Measurements from ENCODE around the gene PTX3.

Gene PTX3

DNA sequence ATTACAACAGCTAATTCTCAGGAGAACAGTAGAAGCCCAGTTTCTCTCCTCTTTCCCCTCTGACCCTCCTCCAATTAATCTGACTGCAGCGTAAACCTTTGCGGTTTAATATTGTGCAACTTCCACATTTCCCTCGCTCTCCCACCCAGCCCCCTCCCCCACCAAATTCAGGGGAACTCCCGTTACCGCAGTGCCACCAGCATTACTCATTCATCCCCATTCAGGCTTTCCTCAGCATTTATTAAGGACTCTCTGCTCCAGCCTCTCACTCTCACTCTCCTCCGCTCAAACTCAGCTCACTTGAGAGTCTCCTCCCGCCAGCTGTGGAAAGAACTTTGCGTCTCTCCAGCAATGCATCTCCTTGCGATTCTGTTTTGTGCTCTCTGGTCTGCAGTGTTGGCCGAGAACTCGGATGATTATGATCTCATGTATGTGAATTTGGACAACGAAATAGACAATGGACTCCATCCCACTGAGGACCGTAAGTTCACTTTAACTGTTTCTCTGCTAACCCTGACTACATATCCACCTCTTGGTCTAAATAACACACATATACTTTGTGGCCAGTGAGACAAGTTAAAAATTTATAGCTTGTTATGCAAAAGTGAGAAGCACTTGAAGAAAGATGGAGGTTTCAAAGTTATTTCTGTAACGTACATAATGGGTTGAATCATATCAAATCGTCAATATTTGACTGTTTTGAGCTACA is at the start of gene PTX3:
Gene PTX3, plus strand, starts transcription at position 268 of the 709 bp plus-strand sequence. Its CDS starts 84 bp downstream, at position 352.
- TF ChIP-seq CREB1 (IDR thresholded peaks at IDR 0.05; ENCODE audit: low read depth) (no peak), NFIC (IDR thresholded peaks at IDR 0.05) (no peak), CEBPB (IDR thresholded peaks at IDR 0.05) (no peak), TEAD4 (IDR thresholded peaks at IDR 0.05) (no peak), FOXM1 (IDR thresholded peaks at IDR 0.05; ENCODE audit: borderline replicate concordance, low read depth) (no peak), EGR1 (IDR thresholded peaks at IDR 0.05) (no peak), ZBTB7A (IDR thresholded peaks at IDR 0.05; ENCODE audit: low read depth) (no peak), TCF12 (IDR thresholded peaks at IDR 0.05; ENCODE audit: low read depth) (no peak), EP300 (IDR thresholded peaks at IDR 0.05; ENCODE audit: borderline replicate concordance) (no peak), TAF1 (IDR thresholded peaks at IDR 0.05; ENCODE audit: low read depth) (no peak), YY1 (IDR thresholded peaks at IDR 0.05; ENCODE audit: low read depth) (no peak), RAD21 (IDR thresholded peaks at IDR 0.05; ENCODE audit: low read depth) (no peak)
- TF ChIP-seq, protein P1, sequence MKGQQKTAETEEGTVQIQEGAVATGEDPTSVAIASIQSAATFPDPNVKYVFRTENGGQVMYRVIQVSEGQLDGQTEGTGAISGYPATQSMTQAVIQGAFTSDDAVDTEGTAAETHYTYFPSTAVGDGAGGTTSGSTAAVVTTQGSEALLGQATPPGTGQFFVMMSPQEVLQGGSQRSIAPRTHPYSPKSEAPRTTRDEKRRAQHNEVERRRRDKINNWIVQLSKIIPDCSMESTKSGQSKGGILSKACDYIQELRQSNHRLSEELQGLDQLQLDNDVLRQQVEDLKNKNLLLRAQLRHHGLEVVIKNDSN (IDR thresholded peaks at IDR 0.05) = no peak
- TF ChIP-seq, protein P2, sequence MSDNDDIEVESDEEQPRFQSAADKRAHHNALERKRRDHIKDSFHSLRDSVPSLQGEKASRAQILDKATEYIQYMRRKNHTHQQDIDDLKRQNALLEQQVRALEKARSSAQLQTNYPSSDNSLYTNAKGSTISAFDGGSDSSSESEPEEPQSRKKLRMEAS (IDR thresholded peaks at IDR 0.05) = no peak
- TF ChIP-seq, protein P3, sequence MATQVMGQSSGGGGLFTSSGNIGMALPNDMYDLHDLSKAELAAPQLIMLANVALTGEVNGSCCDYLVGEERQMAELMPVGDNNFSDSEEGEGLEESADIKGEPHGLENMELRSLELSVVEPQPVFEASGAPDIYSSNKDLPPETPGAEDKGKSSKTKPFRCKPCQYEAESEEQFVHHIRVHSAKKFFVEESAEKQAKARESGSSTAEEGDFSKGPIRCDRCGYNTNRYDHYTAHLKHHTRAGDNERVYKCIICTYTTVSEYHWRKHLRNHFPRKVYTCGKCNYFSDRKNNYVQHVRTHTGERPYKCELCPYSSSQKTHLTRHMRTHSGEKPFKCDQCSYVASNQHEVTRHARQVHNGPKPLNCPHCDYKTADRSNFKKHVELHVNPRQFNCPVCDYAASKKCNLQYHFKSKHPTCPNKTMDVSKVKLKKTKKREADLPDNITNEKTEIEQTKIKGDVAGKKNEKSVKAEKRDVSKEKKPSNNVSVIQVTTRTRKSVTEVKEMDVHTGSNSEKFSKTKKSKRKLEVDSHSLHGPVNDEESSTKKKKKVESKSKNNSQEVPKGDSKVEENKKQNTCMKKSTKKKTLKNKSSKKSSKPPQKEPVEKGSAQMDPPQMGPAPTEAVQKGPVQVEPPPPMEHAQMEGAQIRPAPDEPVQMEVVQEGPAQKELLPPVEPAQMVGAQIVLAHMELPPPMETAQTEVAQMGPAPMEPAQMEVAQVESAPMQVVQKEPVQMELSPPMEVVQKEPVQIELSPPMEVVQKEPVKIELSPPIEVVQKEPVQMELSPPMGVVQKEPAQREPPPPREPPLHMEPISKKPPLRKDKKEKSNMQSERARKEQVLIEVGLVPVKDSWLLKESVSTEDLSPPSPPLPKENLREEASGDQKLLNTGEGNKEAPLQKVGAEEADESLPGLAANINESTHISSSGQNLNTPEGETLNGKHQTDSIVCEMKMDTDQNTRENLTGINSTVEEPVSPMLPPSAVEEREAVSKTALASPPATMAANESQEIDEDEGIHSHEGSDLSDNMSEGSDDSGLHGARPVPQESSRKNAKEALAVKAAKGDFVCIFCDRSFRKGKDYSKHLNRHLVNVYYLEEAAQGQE (IDR thresholded peaks at IDR 0.05; ENCODE audit: low read depth) = no peak

DNA sequence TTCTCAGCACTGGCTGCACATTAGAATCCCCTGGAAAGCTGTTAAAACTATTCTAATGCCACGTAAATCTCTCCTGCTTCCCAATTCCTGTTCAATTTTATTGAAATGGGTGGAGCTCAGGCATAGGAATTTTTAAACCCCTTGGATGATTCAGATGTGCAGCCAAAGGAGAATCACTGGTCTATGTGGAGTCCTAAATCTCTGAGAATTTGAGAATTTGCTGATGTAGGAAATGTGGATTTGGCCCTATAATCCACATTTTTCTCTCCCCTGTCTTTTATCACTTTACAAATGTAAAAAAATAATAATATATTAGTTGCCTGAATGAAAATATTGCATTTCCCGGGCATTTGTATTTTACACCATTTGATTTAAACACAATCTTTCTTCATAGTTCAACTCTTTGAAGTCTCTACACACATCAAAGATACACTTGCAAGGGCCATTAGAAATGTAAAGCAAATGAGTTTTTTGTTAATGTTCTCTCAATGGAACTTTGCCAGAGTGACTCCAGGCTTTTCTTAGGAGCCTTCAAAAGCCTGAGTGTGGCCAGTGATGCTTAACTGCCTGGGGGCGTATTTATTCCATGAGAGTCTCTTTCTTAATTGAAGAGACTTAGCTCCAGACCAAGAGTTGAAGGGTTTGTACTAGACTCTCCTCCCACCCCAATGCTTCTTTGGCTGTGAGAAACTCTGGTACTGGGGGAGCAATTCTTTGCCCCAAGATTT is 48.8 kb upstream of the PTX3 start:
- TF ChIP-seq RAD21 (IDR thresholded peaks at IDR 0.05; ENCODE audit: low read depth) = no peak
- no peak for TF ChIP-seq NFIC (IDR thresholded peaks at IDR 0.05)

DNA sequence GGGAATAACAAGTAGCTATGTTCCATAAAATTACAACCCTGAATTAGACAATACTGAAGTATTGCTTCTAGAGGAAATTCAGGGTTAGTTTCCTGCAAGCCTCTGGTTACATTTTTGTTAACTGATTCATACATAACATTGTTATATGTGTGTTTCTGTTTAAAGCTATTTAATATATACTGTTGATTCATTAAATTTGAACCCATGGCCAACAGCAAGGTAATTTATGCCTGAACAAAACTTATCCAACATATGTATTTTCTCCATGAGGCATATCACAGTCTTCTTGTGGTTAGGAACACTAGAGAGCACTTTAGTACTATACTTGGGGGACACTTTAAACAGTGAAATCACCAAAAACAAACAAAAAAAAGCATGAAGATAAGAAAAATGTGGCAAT is 47.7 kb upstream of the PTX3 start:
- no peak for TF ChIP-seq CEBPB (IDR thresholded peaks at IDR 0.05)
- TF ChIP-seq, protein P2 (IDR thresholded peaks at IDR 0.05) = no peak
- TF ChIP-seq CREB1 (IDR thresholded peaks at IDR 0.05; ENCODE audit: low read depth) = no peak
- no peak for TF ChIP-seq TEAD4 (IDR thresholded peaks at IDR 0.05)
- no peak for TF ChIP-seq EP300 (IDR thresholded peaks at IDR 0.05; ENCODE audit: borderline replicate concordance)
- no peak for TF ChIP-seq EGR1 (IDR thresholded peaks at IDR 0.05)
- TF ChIP-seq RAD21 (IDR thresholded peaks at IDR 0.05; ENCODE audit: low read depth) = no peak
- no peak for TF ChIP-seq TCF12 (IDR thresholded peaks at IDR 0.05; ENCODE audit: low read depth)
- TF ChIP-seq FOXM1 (IDR thresholded peaks at IDR 0.05; ENCODE audit: borderline replicate concordance, low read depth) = no peak
- no peak for TF ChIP-seq TAF1 (IDR thresholded peaks at IDR 0.05; ENCODE audit: low read depth)
- no peak for TF ChIP-seq ZBTB7A (IDR thresholded peaks at IDR 0.05; ENCODE audit: low read depth)
- TF ChIP-seq YY1 (IDR thresholded peaks at IDR 0.05; ENCODE audit: low read depth) = no peak
- no peak for TF ChIP-seq NFIC (IDR thresholded peaks at IDR 0.05)
- TF ChIP-seq, protein P1 (IDR thresholded peaks at IDR 0.05) = no peak
- TF ChIP-seq, protein P3 (IDR thresholded peaks at IDR 0.05; ENCODE audit: low read depth) = no peak

DNA sequence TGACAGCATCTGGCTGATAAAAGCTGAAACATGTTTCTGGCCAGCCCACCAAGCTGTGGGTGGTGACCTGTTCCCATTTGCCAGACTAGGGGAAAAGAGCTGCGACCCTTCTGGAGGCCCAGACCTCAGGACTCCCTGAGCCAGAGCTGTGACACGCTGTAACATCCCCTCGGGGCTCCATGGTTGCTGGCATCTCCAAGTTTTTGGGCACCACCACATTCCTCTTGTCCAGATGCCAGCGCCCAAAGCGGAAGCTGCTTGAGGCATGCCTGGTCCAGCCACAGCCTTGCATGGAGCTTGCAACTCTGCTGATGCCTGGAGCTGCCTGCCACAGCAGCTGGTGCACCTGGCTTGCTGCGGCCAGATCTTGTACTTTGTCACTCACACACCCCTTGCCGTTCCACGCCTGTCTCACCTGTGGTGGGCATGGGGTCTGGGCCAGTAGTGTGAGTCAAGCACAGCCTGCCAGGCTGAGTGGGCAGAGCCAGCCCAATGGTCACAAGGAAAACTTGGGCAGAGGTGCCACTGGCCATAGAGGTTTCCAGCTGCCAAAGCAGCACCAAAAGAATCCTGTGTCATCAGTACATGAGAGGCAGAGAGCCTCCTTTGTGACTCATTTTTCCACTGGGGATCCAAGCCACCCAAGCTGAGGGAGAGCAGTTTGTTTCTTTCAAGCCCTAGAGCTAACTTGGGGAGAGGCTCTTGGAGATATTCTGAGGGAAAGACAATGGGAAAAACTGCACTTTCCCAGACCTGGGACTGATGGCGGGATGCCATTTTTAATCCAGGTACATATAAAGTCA is 45.7 kb upstream of the PTX3 start:
- TF ChIP-seq EGR1 (IDR thresholded peaks at IDR 0.05) (no peak), NFIC (IDR thresholded peaks at IDR 0.05) (no peak), EP300 (IDR thresholded peaks at IDR 0.05; ENCODE audit: borderline replicate concordance) (no peak), CEBPB (IDR thresholded peaks at IDR 0.05) (no peak), ZBTB7A (IDR thresholded peaks at IDR 0.05; ENCODE audit: low read depth) (no peak), RAD21 (IDR thresholded peaks at IDR 0.05; ENCODE audit: low read depth) (no peak)
- TF ChIP-seq, protein P3 (IDR thresholded peaks at IDR 0.05; ENCODE audit: low read depth) = no peak
- TF ChIP-seq, protein P1 (IDR thresholded peaks at IDR 0.05) = no peak
- TF ChIP-seq, protein P2 (IDR thresholded peaks at IDR 0.05) = no peak
